Frontal cortex (tissue), 4 donors: Measurements from ENCODE around the gene PBLD. TPM values are rescaled to one million over a fixed set of nuclear protein-coding genes. Genes with fewer than 3 reads are reported as not detected.

Experiments used
- DNase-seq, 2 donors: peaks; one replicate each; pipeline ENCODE4 v3.0.0; 2012; ENCODE audit warnings: low spot score in 2 of 2
- FAIRE-seq: peaks from 2 replicates; lab custom pipeline; 2012; peaks lifted over from hg19 to GRCh38; lab: Jason Lieb, UNC
- total RNA-seq: library from RNA; depleted of rRNA; stranded (reverse); fragments of >200 nt; gene quantifications from one replicate; pipeline ENCODE4 v1.2.3, GENCODE V29; 2014
- donor health status: control.
- donor health status: control.
- donor health status: control.

Gene PBLD
- total RNA-seq, 1 donor from 2014 or later: 8.6 TPM

DNA sequence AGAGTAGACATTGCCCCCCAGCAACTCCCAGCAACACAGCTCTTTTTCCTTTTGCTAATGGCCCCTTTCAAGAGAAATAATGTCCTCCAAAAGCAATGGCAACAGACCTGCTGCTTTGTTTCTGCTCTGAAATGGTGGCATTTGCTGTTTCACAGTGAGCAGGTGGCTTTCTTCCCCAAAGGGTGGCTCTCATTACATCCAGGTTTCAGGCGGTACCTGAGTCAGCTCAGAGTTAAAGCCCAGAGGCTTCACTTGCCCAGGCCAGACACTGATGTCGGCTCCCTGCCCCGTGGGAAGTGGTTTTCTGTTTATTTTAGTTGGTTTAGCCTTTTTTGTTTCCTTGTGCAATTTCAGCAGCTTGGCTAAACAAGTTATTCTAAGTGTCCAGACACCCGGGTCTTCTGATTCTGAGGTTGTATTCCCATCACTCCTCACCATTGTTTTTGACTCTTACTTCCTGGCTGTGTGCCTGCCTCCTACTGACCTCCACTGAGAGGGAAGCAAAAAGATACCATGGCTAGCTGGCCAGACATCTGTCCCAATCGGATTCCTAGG, 93.1 kb downstream of the PBLD start:
- DNase-seq (no peak), FAIRE-seq (no peak)

DNA sequence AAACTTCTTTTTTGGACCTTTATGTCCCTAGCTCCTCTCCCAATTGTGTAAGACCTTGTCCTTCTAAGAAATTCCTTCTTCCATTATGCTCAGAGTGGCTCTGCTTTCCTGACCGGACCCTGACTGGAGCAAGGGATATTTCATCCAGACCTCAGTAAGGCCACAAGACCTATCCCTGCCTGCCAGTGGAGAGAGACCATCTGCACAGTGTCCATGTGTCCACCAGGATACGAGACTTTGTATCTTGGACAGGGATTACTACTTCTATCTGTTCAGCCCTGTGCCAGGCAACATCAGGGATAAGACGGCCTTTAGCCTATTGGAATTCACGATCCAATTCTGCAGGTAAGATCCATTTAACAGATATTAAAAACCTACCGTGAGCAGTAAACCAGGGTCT, 93.7 kb downstream of the PBLD start:
- no peak for DNase-seq
- no peak for FAIRE-seq

DNA sequence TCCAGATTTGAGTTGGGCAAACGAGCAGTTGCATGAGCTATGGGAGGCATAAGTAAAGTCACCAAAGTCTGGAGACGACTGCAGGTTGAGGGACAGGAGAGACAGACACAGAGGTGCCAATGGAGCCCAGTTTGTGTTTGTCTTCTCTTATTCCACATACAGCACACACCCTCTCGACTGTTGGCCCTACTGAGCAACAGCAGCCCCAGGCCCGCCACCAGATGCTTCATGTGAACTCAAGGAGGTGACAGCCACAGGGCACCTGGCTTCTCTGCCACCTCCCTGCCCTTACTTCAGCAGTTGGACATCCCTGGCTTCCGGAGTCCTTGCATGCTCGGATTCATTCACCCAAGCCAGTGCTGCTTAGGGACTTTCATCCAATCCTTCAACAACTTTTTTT, 94.4 kb downstream of the PBLD start:
- DNase-seq: no peak
- no peak for FAIRE-seq

DNA sequence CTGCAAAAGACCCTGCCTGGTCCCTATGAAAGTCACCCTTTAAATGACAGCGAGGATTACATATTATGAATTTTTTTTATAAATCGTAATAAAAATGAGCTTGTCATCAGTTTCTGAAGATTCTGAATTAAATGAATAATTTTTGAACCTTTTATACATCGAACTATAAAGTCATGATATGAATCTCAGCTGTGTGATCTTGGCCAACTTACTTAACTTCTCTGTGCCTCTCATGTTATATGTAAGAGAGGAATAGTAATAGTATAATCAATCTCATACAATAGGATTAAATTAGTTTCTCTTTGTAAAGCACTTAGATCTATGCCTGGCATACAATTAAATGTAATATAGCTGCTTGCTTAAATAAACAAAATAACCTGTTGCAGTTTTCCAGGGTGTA, 95.6 kb downstream of the PBLD start:
- no peak for DNase-seq
- FAIRE-seq: no peak

DNA sequence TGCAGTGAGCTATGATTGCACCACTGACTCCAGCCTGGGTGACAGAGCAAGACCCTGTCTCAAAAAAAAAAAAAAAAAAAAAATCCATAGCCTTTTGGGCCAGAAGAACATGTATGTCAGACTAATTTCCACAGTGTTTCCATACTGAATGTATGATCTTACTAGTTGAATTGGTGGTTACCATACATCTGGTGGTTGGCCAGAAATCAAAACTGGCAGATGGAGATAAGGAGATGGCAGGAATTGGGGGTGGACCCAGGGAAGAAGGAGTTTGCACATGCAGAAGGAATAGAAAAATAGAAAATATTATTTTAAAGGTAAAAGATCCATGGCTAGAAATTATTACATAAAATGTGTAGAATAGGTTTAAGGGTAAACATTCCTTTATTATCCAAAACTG, 97.1 kb downstream of the PBLD start:
- no peak for DNase-seq
- FAIRE-seq: no peak

DNA sequence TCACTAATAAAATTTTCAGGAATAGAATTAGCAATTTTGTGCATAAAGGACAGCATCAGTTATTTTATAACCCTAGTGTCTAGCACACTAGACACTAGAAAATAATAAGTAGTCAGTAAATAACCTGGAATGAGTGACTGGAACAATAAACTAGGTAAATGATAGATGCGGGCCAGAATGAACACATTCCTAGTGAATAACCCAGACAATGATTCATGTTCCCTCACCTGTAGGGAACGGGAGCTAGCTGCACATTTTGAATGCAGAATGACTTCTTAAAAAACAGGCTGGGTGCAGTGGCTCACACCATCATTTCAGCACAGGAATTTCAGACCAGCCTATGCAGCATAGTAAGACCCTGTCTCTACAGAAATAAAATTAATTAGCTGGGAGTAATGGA, 97.6 kb downstream of the PBLD start:
- no peak for FAIRE-seq
- no peak for DNase-seq

DNA sequence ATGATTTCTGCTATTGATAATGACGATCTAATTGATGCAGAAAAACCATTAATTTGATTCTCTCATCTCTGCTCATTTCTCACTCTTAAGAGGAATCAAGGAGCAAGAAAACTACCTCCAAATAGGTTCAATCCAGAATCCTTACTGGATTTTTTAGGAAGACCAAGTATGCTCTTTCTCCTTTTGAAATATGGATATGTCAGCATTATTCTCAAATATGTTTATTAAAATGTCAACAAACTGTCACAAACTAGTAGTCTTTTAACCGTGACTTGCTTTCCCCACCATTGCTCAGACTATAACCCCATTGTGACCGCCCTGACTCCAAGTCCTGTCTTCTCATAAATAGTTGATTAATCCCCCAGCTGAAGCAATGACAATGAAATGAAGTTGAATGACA, 99.7 kb downstream of the PBLD start:
- no peak for FAIRE-seq
- DNase-seq: no peak

Other genes with a start within 250 kb of the PBLD start
- gene MYPN, start 223.4 kb downstream of the PBLD start, total RNA-seq: not detected
- gene ATOH7, start 100.8 kb downstream of the PBLD start, total RNA-seq: 0.41 TPM
- 40.4 TPM for gene HNRNPH3, start 864 bp downstream of the PBLD start, total RNA-seq
- 113 TPM for gene RUFY2, start 74.3 kb upstream of the PBLD start, total RNA-seq
- gene DNA2, start 139.0 kb upstream of the PBLD start, total RNA-seq: 39.1 TPM
- 45.7 TPM for gene SLC25A16, start 194.6 kb upstream of the PBLD start, total RNA-seq
- gene TET1, start 227.4 kb upstream of the PBLD start, total RNA-seq: 39.9 TPM